GM15510 (cell line): ENCODE results near the gene SMYD5.
A peak's percentile ranks its signal among the peaks of the same experiment; 100 is the strongest.

Experiments
- POLR2A ChIP-seq: IDR thresholded peaks from 3 replicates; pipeline ENCODE4 v1.6.1; 2011; ENCODE audit warnings: borderline replicate concordance; ENCODE audit not compliant: insufficient read length; ENCODE audit errors: extremely low read depth

SMYD5 gene

DNA sequence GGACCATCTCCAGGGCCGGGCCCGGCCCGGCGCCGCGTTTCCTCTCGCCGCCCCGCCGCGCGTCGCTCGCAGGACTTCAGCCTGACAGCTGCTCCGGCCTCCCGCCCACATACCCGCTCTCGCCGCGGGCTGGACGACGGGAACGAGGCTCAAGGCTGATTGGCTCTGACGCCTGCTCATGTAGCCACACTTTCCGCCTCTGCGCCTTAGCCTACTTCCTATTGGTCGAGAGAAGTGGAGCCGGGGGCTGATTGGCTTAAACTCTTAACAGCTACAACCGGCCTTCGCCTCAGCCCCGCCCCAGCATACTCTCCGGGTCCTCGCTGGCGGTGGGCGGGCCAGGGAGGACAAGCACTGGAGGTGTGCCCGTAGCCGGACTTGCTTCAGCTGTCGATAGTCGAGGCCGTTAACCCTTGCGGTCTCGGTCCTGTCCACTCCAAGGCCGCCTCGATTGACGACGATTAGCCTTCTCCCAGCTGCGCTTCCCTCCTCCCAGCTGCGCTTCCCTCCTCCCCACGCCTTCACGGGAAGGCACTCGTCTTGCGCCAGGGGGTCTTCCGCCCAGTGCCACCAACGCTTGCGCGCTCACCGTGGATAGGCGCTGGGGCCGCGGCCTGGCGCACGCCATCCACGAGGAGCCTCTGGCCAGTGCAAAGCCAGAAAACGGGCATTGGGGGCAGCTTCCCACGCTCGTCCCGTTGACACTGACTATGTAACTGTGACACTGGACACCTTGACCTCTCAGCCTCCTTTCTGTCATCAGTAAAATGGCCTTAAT, 19.3 kb downstream of the SMYD5 start, which contains the start of gene PRADC1:
Gene PRADC1, minus strand, starts transcription at position 86 of the 778 bp plus-strand sequence. Its CDS starts 79 bp downstream, at position 7.
- peak; percentile 68 for TF ChIP-seq POLR2A

DNA sequence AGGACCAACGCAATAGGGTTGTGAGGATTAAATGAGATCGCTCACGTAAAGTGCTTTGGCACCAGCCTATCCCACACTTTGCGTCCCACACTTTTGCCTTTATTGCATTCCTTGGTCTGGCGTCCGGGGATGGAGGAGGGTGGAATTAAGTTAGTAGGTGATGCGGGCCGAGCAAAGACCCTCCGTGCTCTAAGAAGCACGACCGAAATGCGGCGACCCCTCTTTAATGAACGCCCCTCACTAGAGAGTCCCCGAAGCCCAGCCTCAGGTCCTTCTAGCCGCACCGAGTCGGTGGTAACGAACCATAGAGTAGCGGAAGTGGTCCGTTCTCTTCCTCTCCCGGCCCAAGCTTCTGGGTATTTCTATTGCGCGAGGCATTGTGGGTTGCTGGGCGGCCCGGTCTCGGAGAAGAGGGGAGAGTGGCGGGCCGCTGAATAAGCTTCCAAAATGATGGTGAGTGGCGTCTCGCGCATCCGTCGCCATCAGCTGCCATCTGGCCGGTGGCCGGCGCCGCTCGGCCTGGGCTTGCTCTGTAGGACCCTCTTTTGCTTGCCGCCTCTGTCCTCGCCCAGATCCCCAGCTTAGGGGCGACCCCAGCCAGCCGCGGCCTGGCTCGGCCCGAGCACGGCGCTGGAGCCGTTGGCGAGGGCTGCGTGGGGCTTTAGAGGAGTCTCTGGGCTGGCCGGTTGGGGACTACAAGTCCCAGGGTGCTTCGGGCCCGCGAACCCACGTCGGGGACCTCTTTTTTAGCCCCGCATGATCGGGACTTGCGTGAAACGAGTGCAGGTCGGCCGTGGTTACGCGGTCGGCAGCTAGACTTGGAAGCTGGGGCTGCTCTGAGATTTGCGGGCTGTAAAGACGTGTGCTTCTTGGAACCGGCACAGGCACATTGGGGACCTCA, 20.1 kb downstream of the SMYD5 start, which contains the start of gene CCT7:
Gene CCT7, plus strand, starts transcription at position 377 of the 901 bp plus-strand sequence. Its CDS starts 71 bp downstream, at position 448.
- peak; percentile 98 for TF ChIP-seq POLR2A

DNA sequence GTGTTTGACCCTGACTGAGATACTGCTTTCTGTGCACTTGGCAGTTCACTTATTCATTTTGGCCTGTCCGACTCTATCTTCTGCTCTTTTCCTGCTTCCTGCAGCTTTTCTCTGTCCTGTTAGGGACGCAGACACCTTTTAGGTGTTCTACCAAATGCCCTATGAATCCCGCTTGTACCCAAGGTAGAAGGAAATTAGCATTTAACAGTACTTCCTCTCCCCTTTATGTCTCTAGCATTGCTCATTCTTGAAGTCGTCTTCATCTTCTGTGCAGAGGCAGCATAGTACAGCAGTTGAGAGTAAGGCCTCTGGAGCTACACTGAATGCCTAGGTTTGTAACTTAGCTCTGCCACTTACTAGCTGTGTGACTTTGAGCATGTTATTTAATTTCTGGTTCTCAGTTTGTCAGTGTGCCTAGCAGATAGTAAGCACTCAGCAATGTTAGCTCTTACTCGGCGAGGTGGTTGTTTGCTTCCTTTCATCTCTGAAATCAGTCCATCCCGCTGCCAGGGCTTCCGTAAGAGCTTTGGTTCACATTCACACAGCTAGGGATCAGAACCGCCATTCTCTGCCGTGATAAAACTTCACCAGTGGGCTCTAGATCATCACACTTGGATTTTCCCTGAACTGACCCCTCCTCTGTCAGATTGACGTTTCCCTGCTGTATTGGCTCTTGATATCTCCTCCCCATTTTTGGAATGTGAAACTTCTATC, 21.4 kb downstream of the SMYD5 start:
- TF ChIP-seq POLR2A, result no peak

DNA sequence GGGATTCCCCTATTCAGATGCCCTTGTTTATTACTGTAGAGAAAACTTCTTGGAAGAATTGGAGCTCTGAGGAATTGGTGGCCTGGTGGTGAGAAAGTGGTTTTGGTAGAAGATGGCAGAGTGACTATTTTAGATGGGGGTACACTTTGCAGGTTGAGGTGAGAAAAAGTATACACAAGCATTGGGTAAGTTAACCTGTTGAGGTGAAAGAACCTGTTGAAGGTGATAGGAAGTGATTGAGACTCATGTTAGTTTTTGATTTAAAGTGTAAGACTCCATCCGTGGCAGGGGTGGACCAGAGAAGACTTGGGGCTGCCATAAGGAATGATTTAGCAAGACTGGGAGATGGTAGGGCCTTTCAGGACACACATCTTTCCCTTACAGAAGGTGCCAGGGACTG, 23.1 kb downstream of the SMYD5 start:
- TF ChIP-seq POLR2A, result no peak

DNA sequence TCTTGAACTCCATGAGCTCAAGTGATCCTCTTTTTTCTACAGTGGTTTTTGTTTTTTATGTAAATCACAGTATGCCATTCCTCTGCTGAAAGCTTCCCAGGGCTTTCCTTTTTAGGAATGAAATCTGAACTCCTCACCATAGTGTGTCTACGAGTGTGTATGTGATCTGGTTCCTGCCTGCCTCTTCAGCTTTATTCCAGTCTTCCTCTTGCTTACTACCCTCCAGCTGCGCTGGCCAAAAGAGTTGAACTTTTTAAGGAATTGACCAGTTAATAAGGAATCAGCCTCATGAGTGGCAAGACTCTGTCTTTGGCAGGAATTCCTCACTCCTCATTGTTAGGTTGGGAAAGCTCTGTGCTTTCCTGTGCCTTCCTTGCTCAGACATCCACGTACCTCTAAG, 24.1 kb downstream of the SMYD5 start:
- TF ChIP-seq POLR2A, result no peak

DNA sequence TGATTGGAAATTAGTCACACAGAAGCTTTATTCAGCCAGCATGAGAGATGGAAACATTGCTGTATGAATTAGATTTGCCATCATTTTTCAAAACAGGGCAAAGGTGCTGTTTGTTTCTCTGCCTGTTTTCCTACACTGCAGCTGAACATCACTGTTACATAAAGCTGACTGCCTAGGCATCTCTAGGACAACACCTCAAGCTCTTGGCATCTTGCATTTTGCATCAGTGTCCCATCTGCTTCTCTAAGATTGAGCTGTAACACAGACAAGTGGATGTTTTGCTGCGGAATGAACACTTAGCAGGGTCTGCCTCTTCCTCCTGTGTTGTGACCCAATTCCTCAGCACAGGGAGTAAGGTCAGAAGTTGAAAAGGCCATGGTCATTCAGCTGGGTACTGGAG, 24.9 kb downstream of the SMYD5 start:
- no peak for TF ChIP-seq POLR2A

DNA sequence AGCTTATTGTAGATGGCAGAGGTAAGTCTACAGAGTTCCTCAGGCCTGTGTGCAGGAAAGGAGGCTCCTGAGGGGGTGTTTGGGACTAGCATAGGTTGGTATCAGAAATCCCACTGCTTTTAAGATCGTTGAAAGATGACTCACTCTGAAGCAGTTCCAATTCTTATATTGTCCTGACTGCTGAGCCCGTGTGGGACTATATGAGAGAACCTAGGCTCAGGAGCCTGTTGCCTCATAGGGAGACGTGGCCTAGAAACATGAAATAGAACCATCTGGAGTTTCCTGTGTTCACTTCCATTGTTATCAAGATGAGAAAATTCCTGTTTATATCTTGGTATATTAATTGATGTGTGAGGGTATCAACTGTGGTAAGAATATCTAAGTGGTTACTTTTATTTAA, 25.7 kb downstream of the SMYD5 start:
- no peak for TF ChIP-seq POLR2A

DNA sequence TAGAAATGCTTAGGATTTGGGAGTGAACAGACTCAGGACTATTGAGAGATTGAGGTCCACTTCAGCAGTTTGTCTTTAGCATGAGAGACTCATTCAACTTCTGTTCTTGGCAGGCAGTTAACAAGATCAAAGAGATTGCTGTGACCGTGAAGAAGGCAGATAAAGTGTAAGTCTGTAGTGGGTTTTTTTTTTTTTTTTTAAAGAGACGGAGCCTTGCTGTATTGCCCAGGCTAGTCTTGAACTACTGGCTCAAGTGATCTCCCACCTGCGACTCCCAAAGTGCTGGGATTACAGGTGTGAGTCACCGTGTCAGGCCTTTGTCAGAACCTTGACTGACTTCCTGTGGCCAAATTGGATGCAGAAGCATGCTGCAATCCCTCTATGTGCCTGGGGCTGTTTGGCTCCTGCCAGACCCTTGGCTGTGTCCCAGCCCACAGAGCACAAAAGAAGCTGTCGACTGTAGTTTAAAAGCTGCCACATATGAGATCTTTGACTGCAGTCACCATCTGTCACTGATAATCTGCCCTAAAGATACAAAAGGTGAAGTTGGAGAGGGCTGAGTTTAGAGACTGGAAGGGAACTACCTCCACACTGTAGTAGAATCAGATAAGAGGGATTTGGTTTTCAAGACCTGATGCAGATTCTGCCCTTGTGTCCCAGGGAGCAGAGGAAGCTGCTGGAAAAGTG, 30.0 kb downstream of the SMYD5 start:
- no peak for TF ChIP-seq POLR2A

DNA sequence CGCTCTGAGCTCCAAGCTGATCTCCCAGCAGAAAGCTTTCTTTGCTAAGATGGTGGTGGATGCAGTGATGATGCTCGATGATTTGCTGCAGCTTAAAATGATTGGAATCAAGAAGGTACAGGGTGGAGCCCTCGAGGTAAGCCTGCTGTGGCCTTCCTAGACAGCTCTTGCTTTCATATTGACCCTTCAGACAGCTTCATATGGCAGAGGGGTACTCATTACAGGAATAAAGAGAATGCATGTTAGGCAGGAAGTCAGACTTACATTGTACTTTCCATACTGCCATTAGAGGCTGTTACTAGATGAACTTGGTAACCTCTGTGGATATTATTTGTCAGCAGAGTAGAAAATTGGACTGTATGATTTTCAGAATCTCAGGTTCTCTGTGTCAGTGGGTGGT, 30.5 kb downstream of the SMYD5 start:
- no peak for TF ChIP-seq POLR2A

DNA sequence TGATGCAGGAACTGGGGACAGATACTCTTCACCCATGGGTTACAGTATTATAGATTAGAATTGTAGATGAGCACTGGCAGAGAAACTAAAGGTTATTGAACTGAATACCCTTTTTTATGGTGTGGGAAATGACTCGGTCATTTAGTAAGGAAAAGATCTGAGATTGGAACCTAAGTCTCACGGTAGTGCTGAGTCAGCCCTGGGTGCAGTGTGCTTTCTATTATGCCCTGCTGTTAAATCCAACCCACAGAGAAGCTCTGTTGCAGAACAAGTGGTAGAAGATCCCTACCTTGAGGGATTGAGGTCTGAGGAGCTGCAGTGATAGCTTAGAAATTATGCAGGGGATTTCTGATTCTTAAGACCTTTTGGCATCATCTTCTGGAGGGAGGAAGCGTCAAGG, 32.8 kb downstream of the SMYD5 start:
- no peak for TF ChIP-seq POLR2A

DNA sequence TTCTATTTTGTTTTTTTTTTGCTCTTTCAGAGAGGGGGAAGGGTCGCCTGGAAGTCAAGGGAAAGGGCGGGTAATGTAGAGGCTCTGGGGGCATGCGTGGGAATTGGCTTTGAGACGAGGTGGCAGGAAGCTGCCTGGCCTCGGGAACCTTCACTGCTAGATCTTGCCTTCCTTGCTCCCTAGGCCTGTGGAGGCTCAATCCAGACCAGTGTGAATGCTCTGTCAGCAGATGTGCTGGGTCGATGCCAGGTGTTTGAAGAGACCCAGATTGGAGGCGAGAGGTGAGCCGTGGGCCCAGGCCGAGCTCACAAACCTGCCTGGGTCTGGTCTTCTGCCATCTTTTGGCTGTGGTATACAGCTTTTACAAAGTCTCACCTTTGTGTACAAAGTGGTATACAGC, 35.6 kb downstream of the SMYD5 start:
- no peak for TF ChIP-seq POLR2A

DNA sequence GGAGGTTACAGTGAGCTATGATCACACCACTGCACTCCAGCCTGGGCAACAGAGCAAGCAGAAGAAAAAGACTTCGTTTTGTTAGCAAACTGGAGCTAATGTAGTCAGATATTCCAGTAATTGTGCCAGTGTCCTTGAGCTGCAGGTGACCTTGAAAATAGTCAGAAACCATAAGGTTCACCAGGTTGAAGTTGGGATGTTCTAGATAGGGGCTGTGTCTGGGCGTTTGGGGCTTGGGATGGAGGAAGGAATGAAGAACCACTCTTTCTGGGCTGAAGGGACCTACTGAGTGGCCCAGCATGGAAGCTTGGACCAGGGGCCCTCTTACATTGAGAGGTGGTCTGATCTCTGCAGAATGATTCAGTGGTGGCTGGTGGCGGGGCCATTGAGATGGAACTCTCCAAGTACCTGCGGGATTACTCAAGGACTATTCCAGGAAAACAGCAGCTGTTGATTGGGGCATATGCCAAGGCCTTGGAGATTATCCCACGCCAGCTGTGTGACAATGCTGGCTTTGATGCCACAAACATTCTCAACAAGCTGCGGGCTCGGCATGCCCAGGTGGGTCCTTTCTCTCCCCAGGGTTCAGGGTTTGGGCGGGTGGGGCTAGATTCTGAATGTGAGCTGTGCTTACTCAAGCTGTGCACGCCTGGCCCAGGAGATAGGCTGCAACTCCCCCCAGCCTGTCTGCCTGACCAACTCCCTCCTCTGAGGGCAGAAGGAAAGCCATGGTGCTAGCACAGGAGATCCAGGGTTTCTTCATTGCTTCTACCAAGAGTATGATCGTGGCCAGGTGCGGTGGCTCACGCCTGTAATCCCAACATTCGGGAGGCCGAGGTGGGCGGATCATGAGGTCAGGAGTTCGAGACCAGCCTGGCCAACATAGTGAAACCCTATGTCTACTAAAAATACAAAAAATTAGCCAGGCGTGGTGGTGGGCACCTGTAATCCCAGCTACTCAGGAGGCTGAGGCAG, 37.1 kb downstream of the SMYD5 start:
- TF ChIP-seq POLR2A, result no peak

DNA sequence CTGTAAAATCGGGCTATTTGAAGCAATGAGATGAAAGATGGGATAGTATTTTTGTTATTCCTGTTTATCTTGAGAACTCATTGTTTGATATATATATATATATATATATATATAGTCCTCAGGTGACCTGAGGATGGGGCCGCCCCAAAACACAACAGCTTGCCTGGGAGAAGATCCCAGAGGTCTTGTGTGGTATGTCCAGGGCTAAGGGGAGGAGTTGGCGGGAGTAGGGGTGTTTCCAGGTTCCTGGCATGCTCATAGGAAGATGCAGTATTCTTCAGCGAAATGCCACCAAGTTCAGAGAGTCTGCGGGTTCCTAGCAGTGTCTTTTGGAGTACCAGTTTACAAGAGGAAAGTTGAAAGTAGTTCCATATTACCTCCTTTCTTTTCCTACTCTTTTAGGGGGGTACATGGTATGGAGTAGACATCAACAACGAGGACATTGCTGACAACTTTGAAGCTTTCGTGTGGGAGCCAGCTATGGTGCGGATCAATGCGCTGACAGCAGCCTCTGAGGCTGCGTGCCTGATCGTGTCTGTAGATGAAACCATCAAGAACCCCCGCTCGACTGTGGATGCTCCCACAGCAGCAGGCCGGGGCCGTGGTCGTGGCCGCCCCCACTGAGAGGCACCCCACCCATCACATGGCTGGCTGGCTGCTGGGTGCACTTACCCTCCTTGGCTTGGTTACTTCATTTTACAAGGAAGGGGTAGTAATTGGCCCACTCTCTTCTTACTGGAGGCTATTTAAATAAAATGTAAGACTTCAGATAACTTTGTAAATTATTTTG, 38.4 kb downstream of the SMYD5 start:
- TF ChIP-seq POLR2A, result no peak

DNA sequence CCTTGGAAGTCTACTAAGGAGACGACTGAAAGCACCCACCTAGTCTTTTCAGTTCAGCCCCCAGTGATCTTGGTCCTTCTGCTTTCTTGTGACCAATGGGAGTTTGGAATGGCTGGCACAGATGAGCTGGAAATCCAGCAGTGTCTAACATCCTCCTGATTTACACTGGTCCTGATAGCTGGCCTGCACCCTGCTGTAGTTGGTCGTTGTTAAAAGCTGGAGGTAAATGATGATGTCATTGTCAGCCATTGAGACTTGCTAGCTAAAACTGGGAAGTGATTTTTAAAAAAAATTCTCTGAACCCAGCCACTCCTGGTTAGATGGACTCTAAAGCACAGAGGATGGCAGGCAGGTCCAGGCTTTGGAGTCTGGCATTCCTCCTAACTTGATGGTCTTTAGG, 39.4 kb downstream of the SMYD5 start:
- TF ChIP-seq POLR2A, result no peak
